HG03565 (cell line): ENCODE results near the gene ZNF219.
"Not testable (repeated sequence)": the region's sequence is repeated elsewhere in the genome, so short reads cannot be mapped to it uniquely, and the experiment has no call there.

ENCODE experiments used
- ATAC-seq: cut with Tn5 transposase; IDR thresholded peaks from one replicate; pipeline ENCODE4 v1.9.1; 2021; ENCODE audit warnings: mild to moderate bottlenecking, moderate library complexity; ENCODE audit not compliant: unreplicated experiment

Gene ZNF219

GRCh38 chr14:21047378-21047781 lies 51.1 kb downstream of the ZNF219 start:
- no peak for ATAC-seq

- no peak for ATAC-seq
These were observed 54.4 kb downstream of the ZNF219 start for GRCh38 chr14:21043974-21044618.

GRCh38 chr14:21043387-21043973 lies 55.0 kb downstream of the ZNF219 start:
- no peak for ATAC-seq

GRCh38 chr14:21042918-21043317 lies 55.5 kb downstream of the ZNF219 start:
- no peak for ATAC-seq

- ATAC-seq: no peak
These were observed 56.6 kb downstream of the ZNF219 start, which contains the start of gene RNASE7 for GRCh38 chr14:21041676-21042433. Gene RNASE7 (plus strand): TSS chr14:21042362. CDS start chr14:21042993, 631 bp downstream.

- not testable (repeated sequence) for ATAC-seq
These were observed 57.5 kb downstream of the ZNF219 start for GRCh38 chr14:21040941-21041340.

- ATAC-seq: no peak
These were observed 58.0 kb downstream of the ZNF219 start for GRCh38 chr14:21040370-21040925.
